GM12872 (cell line): ENCODE data around the gene PCDHGB2.

Experiments
- CTCF ChIP-seq: IDR thresholded peaks from 3 replicates; pipeline ENCODE4 v1.5.1; 2011; ENCODE audit warnings: low read depth, mild to moderate bottlenecking, low read length, moderate library complexity; ENCODE audit not compliant: insufficient read depth

PCDHGB2 gene

DNA sequence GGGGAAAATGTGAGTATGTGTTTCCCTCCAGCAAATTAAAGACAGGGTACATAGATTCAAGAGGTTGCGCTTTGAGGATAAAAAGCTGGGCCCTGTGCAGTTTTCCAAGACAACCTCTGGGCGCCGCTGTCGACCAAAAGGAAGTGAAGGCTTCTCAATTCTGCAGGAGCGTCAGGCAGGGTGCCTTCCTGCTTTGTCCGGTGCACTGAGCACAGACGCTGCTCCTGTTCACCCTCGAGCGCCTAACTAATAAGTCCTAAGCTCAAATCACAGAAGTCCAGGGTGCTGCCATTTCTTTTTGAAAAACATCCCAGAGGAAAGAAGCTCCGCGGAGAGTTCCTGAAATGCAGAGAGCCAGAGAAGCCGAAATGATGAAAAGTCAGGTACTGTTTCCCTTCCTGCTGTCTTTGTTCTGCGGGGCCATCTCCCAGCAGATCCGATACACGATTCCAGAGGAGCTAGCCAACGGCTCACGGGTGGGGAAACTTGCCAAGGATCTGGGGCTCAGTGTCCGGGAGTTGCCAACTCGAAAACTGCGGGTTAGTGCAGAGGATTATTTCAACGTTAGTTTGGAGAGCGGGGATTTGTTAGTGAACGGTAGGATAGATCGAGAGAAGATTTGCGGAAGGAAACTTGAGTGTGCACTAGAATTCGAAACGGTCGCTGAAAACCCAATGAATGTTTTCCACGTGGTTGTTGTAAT lies 9.7 kb upstream of the PCDHGB2 start, which contains the start of gene PCDHGB1:
TSS of gene PCDHGB1 (plus strand) at position 183 of the 703 bp plus-strand sequence. CDS start at position 345, 162 bp downstream.
- TF ChIP-seq CTCF = peak; percentile 64

- TF ChIP-seq CTCF = no peak
Observed at GRCh38 chr5:141351591-141351990, 8.2 kb upstream of the PCDHGB2 start.

DNA sequence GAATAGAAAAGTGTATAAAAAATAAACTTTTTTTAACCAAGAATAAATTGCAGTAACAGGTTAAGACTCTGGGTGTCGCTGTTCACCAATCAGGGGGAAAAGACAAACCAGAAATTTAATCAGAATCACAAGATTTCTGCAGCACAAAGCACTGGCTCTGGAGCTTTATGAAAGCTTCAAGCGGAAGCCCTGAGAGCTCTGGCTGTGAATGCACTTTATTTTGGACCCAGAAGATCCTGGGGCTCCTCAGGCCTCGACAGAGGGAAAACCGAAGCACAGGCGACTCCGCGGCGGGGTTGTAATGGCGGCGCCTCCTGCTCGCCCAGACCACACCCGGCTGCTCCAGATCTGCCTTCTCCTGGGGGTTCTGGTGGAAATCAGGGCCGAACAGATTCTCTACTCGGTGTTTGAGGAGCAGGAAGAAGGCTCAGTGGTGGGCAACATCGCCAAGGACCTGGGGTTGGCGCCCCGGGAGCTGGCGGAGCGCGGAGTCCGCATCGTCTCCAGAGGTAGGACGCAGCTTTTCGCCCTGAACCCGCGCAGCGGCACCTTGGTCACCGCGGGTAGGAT lies 4.8 kb upstream of the PCDHGB2 start, which contains the start of gene PCDHGA4:
TSS of gene PCDHGA4 (plus strand) at position 122 of the 570 bp plus-strand sequence. CDS start at position 209, 87 bp downstream.
- peak; percentile 48 for TF ChIP-seq CTCF

DNA sequence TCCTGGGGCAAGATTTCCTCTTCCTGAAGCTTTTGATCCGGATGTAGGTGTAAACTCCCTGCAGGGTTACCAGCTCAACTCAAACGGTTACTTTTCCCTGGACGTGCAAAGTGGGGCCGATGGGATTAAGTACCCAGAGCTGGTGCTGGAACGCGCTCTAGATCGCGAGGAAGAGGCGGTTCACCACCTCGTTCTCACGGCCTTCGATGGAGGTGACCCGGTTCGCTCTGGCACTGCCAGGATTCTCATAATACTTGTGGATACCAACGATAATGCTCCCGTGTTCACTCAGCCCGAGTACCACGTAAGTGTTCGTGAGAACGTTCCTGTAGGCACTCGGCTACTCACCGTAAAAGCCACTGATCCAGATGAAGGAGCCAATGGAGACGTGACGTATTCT lies 4.2 kb upstream of the PCDHGB2 start:
- TF ChIP-seq CTCF = no peak

- no peak for TF ChIP-seq CTCF
Observed at GRCh38 chr5:141356133-141356532, 3.7 kb upstream of the PCDHGB2 start.

- no peak for TF ChIP-seq CTCF
Observed at GRCh38 chr5:141356950-141357349, 2.8 kb upstream of the PCDHGB2 start.

DNA sequence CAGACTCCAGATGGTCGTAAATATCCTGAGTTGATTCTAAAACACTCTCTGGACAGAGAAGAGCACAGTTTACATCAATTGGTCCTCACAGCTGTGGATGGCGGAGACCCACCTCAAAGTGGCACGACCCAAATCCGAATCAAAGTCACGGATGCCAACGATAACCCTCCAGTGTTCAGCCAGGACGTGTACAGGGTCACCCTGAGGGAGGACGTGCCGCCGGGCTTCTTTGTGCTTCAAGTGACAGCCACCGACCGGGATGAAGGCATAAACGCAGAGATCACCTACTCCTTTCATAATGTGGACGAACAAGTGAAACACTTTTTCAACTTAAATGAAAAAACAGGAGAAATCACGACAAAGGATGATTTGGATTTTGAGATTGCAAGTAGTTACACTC lies 891 bp downstream of the PCDHGB2 start:
- TF ChIP-seq CTCF = no peak
